ENCODE measurements around the gene HOXB5.

HOXB5 gene

GRCh38 chr17:48626245-48627117 is 32.9 kb upstream of the HOXB5 start, which contains the start of gene HOXB9:
HOXB9 (minus strand) TSS chr17:48626358; CDS start chr17:48626269, 89 bp downstream.
- Histone ChIP-seq H3K9ac (ENCODE audit: low read length) (no peak within 1 kb of the TSS), H3K27me3 (ENCODE audit: control insufficient read depth, insufficient read depth, low read length) (peaks cover 99% of the 10 kb centered on the region), H3K9me3 (ENCODE audit: control insufficient read depth, low read length) (no peaks in the 10 kb centered on the region), H3K36me3 (ENCODE audit: control insufficient read depth, insufficient read depth, low read length) (no peaks in the 10 kb centered on the region), H3K4me1 (ENCODE audit: control insufficient read depth, insufficient read depth, low read length) (peaks cover 17% of the 10 kb centered on the region), H3K4me3 (ENCODE audit: low read length) (no peak within 1 kb of the TSS)

GRCh38 chr17:48625495-48626244 is 32.1 kb upstream of the HOXB5 start:
- H3K36me3 ChIP-seq (ENCODE audit: control insufficient read depth, insufficient read depth, low read length) = no peaks in the 10 kb centered on the region
- H3K4me3 ChIP-seq (ENCODE audit: low read length) = no peak overlapping the region
- H3K9me3 ChIP-seq (ENCODE audit: control insufficient read depth, low read length) = no peaks in the 10 kb centered on the region
- H3K4me1 ChIP-seq (ENCODE audit: control insufficient read depth, insufficient read depth, low read length) = peaks cover 17% of the 10 kb centered on the region
- peaks cover 99% of the 10 kb centered on the region for H3K27me3 ChIP-seq (ENCODE audit: control insufficient read depth, insufficient read depth, low read length)
- H3K9ac ChIP-seq (ENCODE audit: low read length) = no peak overlapping the region

- Histone ChIP-seq H3K9ac (ENCODE audit: low read length) (no peak overlapping the region), H3K36me3 (ENCODE audit: control insufficient read depth, insufficient read depth, low read length) (no peaks in the 10 kb centered on the region), H3K9me3 (ENCODE audit: control insufficient read depth, low read length) (no peaks in the 10 kb centered on the region), H3K27me3 (ENCODE audit: control insufficient read depth, insufficient read depth, low read length) (peaks cover 99% of the 10 kb centered on the region), H3K4me3 (ENCODE audit: low read length) (no peak overlapping the region), H3K4me1 (ENCODE audit: control insufficient read depth, insufficient read depth, low read length) (peaks cover 17% of the 10 kb centered on the region)
Observed at GRCh38 chr17:48624544-48625494, 31.2 kb upstream of the HOXB5 start.

GRCh38 chr17:48624118-48624517 is 30.5 kb upstream of the HOXB5 start:
- peaks cover 17% of the 10 kb centered on the region for H3K4me1 ChIP-seq (ENCODE audit: control insufficient read depth, insufficient read depth, low read length)
- peaks cover 99% of the 10 kb centered on the region for H3K27me3 ChIP-seq (ENCODE audit: control insufficient read depth, insufficient read depth, low read length)

GRCh38 chr17:48623583-48623982 is 30.0 kb upstream of the HOXB5 start:
- Histone ChIP-seq H3K27me3 (ENCODE audit: control insufficient read depth, insufficient read depth, low read length) (peaks cover 99% of the 10 kb centered on the region), H3K9ac (ENCODE audit: low read length) (no peak overlapping the region), H3K9me3 (ENCODE audit: control insufficient read depth, low read length) (no peaks in the 10 kb centered on the region), H3K4me3 (ENCODE audit: low read length) (no peak overlapping the region), H3K4me1 (ENCODE audit: control insufficient read depth, insufficient read depth, low read length) (peaks cover 17% of the 10 kb centered on the region), H3K36me3 (ENCODE audit: control insufficient read depth, insufficient read depth, low read length) (no peaks in the 10 kb centered on the region)

More at GRCh38 chr17:48624118-48624517, 30.5 kb upstream of the HOXB5 start:
- Histone ChIP-seq H3K4me3 (ENCODE audit: low read length) (no peak overlapping the region), H3K9me3 (ENCODE audit: control insufficient read depth, low read length) (no peaks in the 10 kb centered on the region), H3K9ac (ENCODE audit: low read length) (no peak overlapping the region), H3K36me3 (ENCODE audit: control insufficient read depth, insufficient read depth, low read length) (no peaks in the 10 kb centered on the region)

GRCh38 chr17:48622857-48623256 is 29.3 kb upstream of the HOXB5 start:
- Histone ChIP-seq H3K4me1 (ENCODE audit: control insufficient read depth, insufficient read depth, low read length) (peaks cover 17% of the 10 kb centered on the region), H3K9me3 (ENCODE audit: control insufficient read depth, low read length) (no peaks in the 10 kb centered on the region), H3K9ac (ENCODE audit: low read length) (no peak overlapping the region), H3K4me3 (ENCODE audit: low read length) (no peak overlapping the region), H3K36me3 (ENCODE audit: control insufficient read depth, insufficient read depth, low read length) (no peaks in the 10 kb centered on the region), H3K27me3 (ENCODE audit: control insufficient read depth, insufficient read depth, low read length) (peaks cover 99% of the 10 kb centered on the region)

- Histone ChIP-seq H3K36me3 (ENCODE audit: control insufficient read depth, insufficient read depth, low read length) (no peaks in the 10 kb centered on the region), H3K9ac (ENCODE audit: low read length) (no peak overlapping the region), H3K9me3 (ENCODE audit: control insufficient read depth, low read length) (no peaks in the 10 kb centered on the region), H3K27me3 (ENCODE audit: control insufficient read depth, insufficient read depth, low read length) (peaks cover 99% of the 10 kb centered on the region), H3K4me1 (ENCODE audit: control insufficient read depth, insufficient read depth, low read length) (peaks cover 15% of the 10 kb centered on the region), H3K4me3 (ENCODE audit: low read length) (no peak overlapping the region)
Observed at GRCh38 chr17:48621410-48622392, 28.1 kb upstream of the HOXB5 start.

GRCh38 chr17:48620461-48621139 is 27.0 kb upstream of the HOXB5 start:
- Histone ChIP-seq H3K36me3 (ENCODE audit: control insufficient read depth, insufficient read depth, low read length) (no peaks in the 10 kb centered on the region), H3K27me3 (ENCODE audit: control insufficient read depth, insufficient read depth, low read length) (peaks cover 100% of the 10 kb centered on the region), H3K4me1 (ENCODE audit: control insufficient read depth, insufficient read depth, low read length) (peaks cover 7% of the 10 kb centered on the region), H3K9ac (ENCODE audit: low read length) (no peak overlapping the region), H3K9me3 (ENCODE audit: control insufficient read depth, low read length) (no peaks in the 10 kb centered on the region), H3K4me3 (ENCODE audit: low read length) (no peak overlapping the region)

GRCh38 chr17:48619826-48620449 is 26.4 kb upstream of the HOXB5 start:
- Histone ChIP-seq H3K4me3 (ENCODE audit: low read length) (no peak overlapping the region), H3K27me3 (ENCODE audit: control insufficient read depth, insufficient read depth, low read length) (peaks cover 100% of the 10 kb centered on the region), H3K36me3 (ENCODE audit: control insufficient read depth, insufficient read depth, low read length) (no peaks in the 10 kb centered on the region), H3K4me1 (ENCODE audit: control insufficient read depth, insufficient read depth, low read length) (peaks cover under 1% of the 10 kb centered on the region), H3K9me3 (ENCODE audit: control insufficient read depth, low read length) (no peaks in the 10 kb centered on the region), H3K9ac (ENCODE audit: low read length) (no peak overlapping the region)

GRCh38 chr17:48618256-48618896 is 24.8 kb upstream of the HOXB5 start:
- Histone ChIP-seq H3K4me3 (ENCODE audit: low read length) (no peak overlapping the region), H3K36me3 (ENCODE audit: control insufficient read depth, insufficient read depth, low read length) (no peaks in the 10 kb centered on the region), H3K9ac (ENCODE audit: low read length) (no peak overlapping the region), H3K9me3 (ENCODE audit: control insufficient read depth, low read length) (no peaks in the 10 kb centered on the region), H3K4me1 (ENCODE audit: control insufficient read depth, insufficient read depth, low read length) (peaks cover 3% of the 10 kb centered on the region), H3K27me3 (ENCODE audit: control insufficient read depth, insufficient read depth, low read length) (peaks cover 99% of the 10 kb centered on the region)

All from mucosa of stomach (tissue), 1 donor.